Measurements from ENCODE around the gene SLC44A1. TPM values are rescaled to one million over a fixed set of nuclear protein-coding genes. Genes with fewer than 3 reads are reported as not detected.
A peak's percentile ranks its signal among the peaks of the same experiment; 100 is the strongest.

SLC44A1 gene
- total and polyA plus RNA-seq, 2 of the 13 experiments (the other 11 are each of a cell fraction or from before 2014, with no cell fraction given) = 21.4 to 40.8 TPM

DNA sequence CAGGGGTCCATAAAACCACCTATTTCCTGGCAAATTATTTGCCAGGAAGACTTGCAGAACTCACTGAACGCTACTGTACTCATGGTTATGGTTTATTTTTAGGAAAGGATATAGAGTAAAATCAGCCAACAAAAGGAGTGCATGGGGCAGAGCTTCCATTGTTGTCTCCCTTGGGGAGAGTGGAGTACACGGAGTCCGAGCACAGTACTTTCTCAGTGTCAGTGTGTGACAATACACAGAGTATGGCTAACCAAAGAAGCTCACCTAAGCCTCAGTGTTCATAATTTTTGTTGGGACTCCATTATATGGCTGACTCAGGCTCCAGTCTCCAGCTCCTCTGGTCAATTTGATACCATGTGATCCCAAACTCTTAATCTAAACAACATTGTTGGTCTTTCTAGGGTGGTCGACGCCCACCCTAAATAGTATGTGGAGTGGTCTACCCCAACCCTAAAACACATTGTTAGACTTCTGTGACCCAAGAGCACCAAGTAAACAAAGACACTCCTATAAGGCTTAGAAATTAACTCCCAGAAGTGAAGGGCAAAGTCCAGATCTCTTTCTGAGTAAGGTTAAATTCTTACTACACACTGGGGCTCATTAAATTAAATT is 74.9 kb downstream of the SLC44A1 start (continued):
- TF ChIP-seq, protein P1, sequence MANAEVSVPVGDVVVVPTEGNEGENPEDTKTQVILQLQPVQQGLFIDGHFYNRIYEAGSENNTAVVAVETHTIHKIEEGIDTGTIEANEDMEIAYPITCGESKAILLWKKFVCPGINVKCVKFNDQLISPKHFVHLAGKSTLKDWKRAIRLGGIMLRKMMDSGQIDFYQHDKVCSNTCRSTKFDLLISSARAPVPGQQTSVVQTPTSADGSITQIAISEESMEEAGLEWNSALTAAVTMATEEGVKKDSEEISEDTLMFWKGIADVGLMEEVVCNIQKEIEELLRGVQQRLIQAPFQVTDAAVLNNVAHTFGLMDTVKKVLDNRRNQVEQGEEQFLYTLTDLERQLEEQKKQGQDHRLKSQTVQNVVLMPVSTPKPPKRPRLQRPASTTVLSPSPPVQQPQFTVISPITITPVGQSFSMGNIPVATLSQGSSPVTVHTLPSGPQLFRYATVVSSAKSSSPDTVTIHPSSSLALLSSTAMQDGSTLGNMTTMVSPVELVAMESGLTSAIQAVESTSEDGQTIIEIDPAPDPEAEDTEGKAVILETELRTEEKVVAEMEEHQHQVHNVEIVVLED (CRISPR knock-in tag; IDR thresholded peaks at IDR 0.05; ENCODE audit: borderline replicate concordance) = no peak
- TF ChIP-seq ZNF124 (CRISPR knock-in tag; IDR thresholded peaks at IDR 0.05) (no peak), RXRB (CRISPR knock-in tag; IDR thresholded peaks at IDR 0.05; ENCODE audit: borderline replicate concordance) (no peak), TEAD2 (CRISPR knock-in tag; IDR thresholded peaks at IDR 0.05) (no peak), PHF5A (CRISPR knock-in tag; IDR thresholded peaks at IDR 0.05; ENCODE audit: low read depth, unreplicated experiment) (no peak), ZMYM4 (CRISPR knock-in tag; IDR thresholded peaks at IDR 0.05) (0 out of 2 replicates have a peak, but pooled peaks have one; percentile 11), ZNF878 (CRISPR knock-in tag; IDR thresholded peaks at IDR 0.05) (no peak), ZNF432 (CRISPR knock-in tag; IDR thresholded peaks at IDR 0.05; ENCODE audit: borderline replicate concordance) (no peak), ZNF772 (CRISPR knock-in tag; IDR thresholded peaks at IDR 0.05) (no peak), ZNF577 (CRISPR knock-in tag; IDR thresholded peaks at IDR 0.05; ENCODE audit: borderline replicate concordance, low read depth) (no peak), GATA4 (IDR thresholded peaks at IDR 0.05; ENCODE audit: borderline replicate concordance, low read depth) (no peak), HMG20B (CRISPR knock-in tag; conservative IDR thresholded peaks at IDR 0.05) (no peak), HNF4A (CRISPR knock-in tag; IDR thresholded peaks at IDR 0.05) (peak; percentile 68), NBN (conservative IDR thresholded peaks at IDR 0.05) (no peak), NAIF1 (CRISPR knock-in tag; IDR thresholded peaks at IDR 0.05; ENCODE audit: borderline replicate concordance) (0 out of 2 replicates have a peak, but pooled peaks have one; percentile 24)
- TF ChIP-seq, protein P2, sequence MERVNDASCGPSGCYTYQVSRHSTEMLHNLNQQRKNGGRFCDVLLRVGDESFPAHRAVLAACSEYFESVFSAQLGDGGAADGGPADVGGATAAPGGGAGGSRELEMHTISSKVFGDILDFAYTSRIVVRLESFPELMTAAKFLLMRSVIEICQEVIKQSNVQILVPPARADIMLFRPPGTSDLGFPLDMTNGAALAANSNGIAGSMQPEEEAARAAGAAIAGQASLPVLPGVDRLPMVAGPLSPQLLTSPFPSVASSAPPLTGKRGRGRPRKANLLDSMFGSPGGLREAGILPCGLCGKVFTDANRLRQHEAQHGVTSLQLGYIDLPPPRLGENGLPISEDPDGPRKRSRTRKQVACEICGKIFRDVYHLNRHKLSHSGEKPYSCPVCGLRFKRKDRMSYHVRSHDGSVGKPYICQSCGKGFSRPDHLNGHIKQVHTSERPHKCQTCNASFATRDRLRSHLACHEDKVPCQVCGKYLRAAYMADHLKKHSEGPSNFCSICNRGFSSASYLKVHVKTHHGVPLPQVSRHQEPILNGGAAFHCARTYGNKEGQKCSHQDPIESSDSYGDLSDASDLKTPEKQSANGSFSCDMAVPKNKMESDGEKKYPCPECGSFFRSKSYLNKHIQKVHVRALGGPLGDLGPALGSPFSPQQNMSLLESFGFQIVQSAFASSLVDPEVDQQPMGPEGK (CRISPR knock-in tag; IDR thresholded peaks at IDR 0.05) = no peak
- TF ChIP-seq, protein P3, sequence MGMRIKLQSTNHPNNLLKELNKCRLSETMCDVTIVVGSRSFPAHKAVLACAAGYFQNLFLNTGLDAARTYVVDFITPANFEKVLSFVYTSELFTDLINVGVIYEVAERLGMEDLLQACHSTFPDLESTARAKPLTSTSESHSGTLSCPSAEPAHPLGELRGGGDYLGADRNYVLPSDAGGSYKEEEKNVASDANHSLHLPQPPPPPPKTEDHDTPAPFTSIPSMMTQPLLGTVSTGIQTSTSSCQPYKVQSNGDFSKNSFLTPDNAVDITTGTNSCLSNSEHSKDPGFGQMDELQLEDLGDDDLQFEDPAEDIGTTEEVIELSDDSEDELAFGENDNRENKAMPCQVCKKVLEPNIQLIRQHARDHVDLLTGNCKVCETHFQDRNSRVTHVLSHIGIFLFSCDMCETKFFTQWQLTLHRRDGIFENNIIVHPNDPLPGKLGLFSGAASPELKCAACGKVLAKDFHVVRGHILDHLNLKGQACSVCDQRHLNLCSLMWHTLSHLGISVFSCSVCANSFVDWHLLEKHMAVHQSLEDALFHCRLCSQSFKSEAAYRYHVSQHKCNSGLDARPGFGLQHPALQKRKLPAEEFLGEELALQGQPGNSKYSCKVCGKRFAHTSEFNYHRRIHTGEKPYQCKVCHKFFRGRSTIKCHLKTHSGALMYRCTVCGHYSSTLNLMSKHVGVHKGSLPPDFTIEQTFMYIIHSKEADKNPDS (CRISPR knock-in tag; IDR thresholded peaks at IDR 0.05) = no peak
- TF ChIP-seq, protein P4, sequence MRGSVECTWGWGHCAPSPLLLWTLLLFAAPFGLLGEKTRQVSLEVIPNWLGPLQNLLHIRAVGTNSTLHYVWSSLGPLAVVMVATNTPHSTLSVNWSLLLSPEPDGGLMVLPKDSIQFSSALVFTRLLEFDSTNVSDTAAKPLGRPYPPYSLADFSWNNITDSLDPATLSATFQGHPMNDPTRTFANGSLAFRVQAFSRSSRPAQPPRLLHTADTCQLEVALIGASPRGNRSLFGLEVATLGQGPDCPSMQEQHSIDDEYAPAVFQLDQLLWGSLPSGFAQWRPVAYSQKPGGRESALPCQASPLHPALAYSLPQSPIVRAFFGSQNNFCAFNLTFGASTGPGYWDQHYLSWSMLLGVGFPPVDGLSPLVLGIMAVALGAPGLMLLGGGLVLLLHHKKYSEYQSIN (CRISPR knock-in tag; IDR thresholded peaks at IDR 0.05; ENCODE audit: borderline replicate concordance) = no peak
- TF ChIP-seq, protein P5, sequence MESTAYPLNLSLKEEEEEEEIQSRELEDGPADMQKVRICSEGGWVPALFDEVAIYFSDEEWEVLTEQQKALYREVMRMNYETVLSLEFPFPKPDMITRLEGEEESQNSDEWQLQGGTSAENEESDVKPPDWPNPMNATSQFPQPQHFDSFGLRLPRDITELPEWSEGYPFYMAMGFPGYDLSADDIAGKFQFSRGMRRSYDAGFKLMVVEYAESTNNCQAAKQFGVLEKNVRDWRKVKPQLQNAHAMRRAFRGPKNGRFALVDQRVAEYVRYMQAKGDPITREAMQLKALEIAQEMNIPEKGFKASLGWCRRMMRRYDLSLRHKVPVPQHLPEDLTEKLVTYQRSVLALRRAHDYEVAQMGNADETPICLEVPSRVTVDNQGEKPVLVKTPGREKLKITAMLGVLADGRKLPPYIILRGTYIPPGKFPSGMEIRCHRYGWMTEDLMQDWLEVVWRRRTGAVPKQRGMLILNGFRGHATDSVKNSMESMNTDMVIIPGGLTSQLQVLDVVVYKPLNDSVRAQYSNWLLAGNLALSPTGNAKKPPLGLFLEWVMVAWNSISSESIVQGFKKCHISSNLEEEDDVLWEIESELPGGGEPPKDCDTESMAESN (CRISPR knock-in tag; conservative IDR thresholded peaks at IDR 0.05) = no peak
